Neural cell (in vitro differentiated cells): ENCODE data around the gene RAPGEF5. TPM values are rescaled to one million over a fixed set of nuclear protein-coding genes. Genes with fewer than 3 reads are reported as not detected.

Source experiments
- H2AFZ ChIP-seq: fragments of 200-600, 300-800 bp; sonication (generic), shearing (Covaris generic); 2 replicates; pipeline ENCODE4 v1.6.0; 2014; ENCODE audit warnings: low read depth, mild to moderate bottlenecking, antibody characterized with exemption, low read length, moderate library complexity
- H3F3A ChIP-seq: fragments of 200-600 bp; shearing (Covaris generic); 2 replicates; pipeline ENCODE4 v1.6.1; 2016; ENCODE audit warnings: mild to moderate bottlenecking, moderate library complexity, mixed read lengths, antibody characterized with exemption, low read length; ENCODE audit not compliant: insufficient read depth, poor library complexity, severe bottlenecking
- H3K27ac ChIP-seq: fragments of 200-600, 300-800 bp; sonication (generic), shearing (Covaris generic); 2 replicates; pipeline ENCODE4 v1.5.1; 2014; ENCODE audit warnings: mild to moderate bottlenecking, low read length, moderate library complexity
- H3K27me3 ChIP-seq: fragments of 300-800, 200-600 bp; sonication (generic), shearing (Covaris generic); 2 replicates; pipeline ENCODE4 v1.6.0; 2014; ENCODE audit warnings: mild to moderate bottlenecking, low read depth, low read length, moderate library complexity; ENCODE audit not compliant: insufficient read depth
- H3K36me3 ChIP-seq: fragments of 300-800, 200-600 bp; sonication (generic), shearing (Covaris generic); 2 replicates; pipeline ENCODE4 v1.5.1; 2014; ENCODE audit warnings: mild to moderate bottlenecking, antibody characterized with exemption, low read length, moderate library complexity; ENCODE audit not compliant: insufficient read depth
- H3K4me2 ChIP-seq: fragments of 300-800, 200-600 bp; sonication (generic), shearing (Covaris generic); 2 replicates; pipeline ENCODE4 v1.6.0; 2014; ENCODE audit warnings: mild to moderate bottlenecking, low read length
- H3K4me3 ChIP-seq: fragments of 300-800, 200-600 bp; sonication (generic), shearing (Covaris generic); 2 replicates; pipeline ENCODE4 v1.5.1; 2014; ENCODE audit warnings: mild to moderate bottlenecking, low read length, moderate library complexity
- H3K79me2 ChIP-seq: fragments of 200-600 bp; shearing (Covaris generic); replicated peaks from 2 replicates; pipeline ENCODE4 v1.6.0; 2014; ENCODE audit warnings: mild to moderate bottlenecking, low read length, moderate library complexity; ENCODE audit not compliant: insufficient read depth
- H3K9ac ChIP-seq: fragments of 300-800, 200-600 bp; sonication (generic), shearing (Covaris generic); 2 replicates; pipeline ENCODE4 v1.6.1; 2016; ENCODE audit warnings: mild to moderate bottlenecking, low read length, mixed read lengths
- H3K9me2 ChIP-seq: fragments of 200-600 bp; shearing (Covaris generic); 2 replicates; pipeline ENCODE4 v1.6.1; 2016; ENCODE audit warnings: mild to moderate bottlenecking, low read length, mixed read lengths; ENCODE audit not compliant: insufficient read depth
- H3K9me3 ChIP-seq: fragments of 200-600, 300-800 bp; sonication (generic), shearing (Covaris generic); 2 replicates; pipeline ENCODE4 v1.6.1; 2016; ENCODE audit warnings: mild to moderate bottlenecking, mixed run types, low read length, moderate library complexity, mixed read lengths
- H4K20me1 ChIP-seq: fragments of 200-600 bp; shearing (Covaris generic); 2 replicates; pipeline ENCODE4 v1.6.1; 2016; ENCODE audit warnings: mild to moderate bottlenecking, mixed run types; ENCODE audit not compliant: insufficient read depth
- CTCF ChIP-seq: fragments of 450-650 bp; IDR thresholded peaks from 2 replicates; pipeline ENCODE4 v1.5.1; 2014; ENCODE audit warnings: antibody characterized with exemption, mild to moderate bottlenecking, moderate library complexity; ENCODE audit not compliant: poor library complexity, severe bottlenecking
- EP300 ChIP-seq: fragments of 450-650 bp; conservative IDR thresholded peaks from 2 replicates; pipeline ENCODE4 v1.6.1; 2014; ENCODE audit warnings: antibody characterized with exemption, mild to moderate bottlenecking, moderate library complexity; ENCODE audit not compliant: poor library complexity, severe bottlenecking
- EZH2 ChIP-seq: fragments of 200-600, 300-800 bp; shearing (Covaris generic), sonication (generic); IDR thresholded peaks from 2 replicates; pipeline ENCODE4 v1.6.1; 2014; ENCODE audit warnings: antibody characterized with exemption, low read length, borderline replicate concordance, mild to moderate bottlenecking; ENCODE audit not compliant: insufficient read depth, poor library complexity, severe bottlenecking
- MXI1 ChIP-seq: fragments of 450-650 bp; conservative IDR thresholded peaks from 2 replicates; pipeline ENCODE4 v1.6.1; 2014; ENCODE audit warnings: antibody characterized with exemption, mild to moderate bottlenecking; ENCODE audit not compliant: poor library complexity, severe bottlenecking
- POLR2AphosphoS5 ChIP-seq: IDR thresholded peaks from 2 replicates; pipeline ENCODE4 v1.6.1; 2012
- RAD21 ChIP-seq: fragments of 450-650 bp; conservative IDR thresholded peaks from 2 replicates; pipeline ENCODE4 v1.6.1; 2014; ENCODE audit warnings: antibody characterized with exemption, mild to moderate bottlenecking, moderate library complexity
- REST ChIP-seq: IDR thresholded peaks from 2 replicates; pipeline ENCODE4 v1.6.1; 2012; ENCODE audit warnings: borderline replicate concordance
- SMC3 ChIP-seq: fragments of 450-650 bp; conservative IDR thresholded peaks from 2 replicates; pipeline ENCODE4 v1.6.1; 2014; ENCODE audit warnings: antibody characterized with exemption, mild to moderate bottlenecking, moderate library complexity; ENCODE audit not compliant: poor library complexity
- TAF1 ChIP-seq: IDR thresholded peaks from 2 replicates; pipeline ENCODE4 v1.6.1; 2012; ENCODE audit warnings: low read depth
- polyA plus RNA-seq: library from polyadenylated mRNA; depleted of rRNA; stranded (reverse); fragments of >200 nt; gene quantifications from 2 replicates; pipeline ENCODE4 v1.2.3, GENCODE V29; 2014

The RAPGEF5 gene
- polyA plus RNA-seq, 1 donor from 2014 or later, result 48.0 TPM

- no peak overlapping the region for H3K27ac ChIP-seq
- H3K36me3 ChIP-seq, result peaks cover 41% of the 10 kb centered on the region
- no peaks in the 10 kb centered on the region for H4K20me1 ChIP-seq
- no peak overlapping the region for H3K9ac ChIP-seq
- H2AFZ ChIP-seq, result no peak overlapping the region
- no peaks in the 10 kb centered on the region for H3K9me3 ChIP-seq
- no peaks in the 10 kb centered on the region for H3K79me2 ChIP-seq
- no peaks in the 10 kb centered on the region for H3K27me3 ChIP-seq
- H3K4me2 ChIP-seq, result no peak overlapping the region
- TF ChIP-seq SMC3 (no peak), CTCF (no peak), POLR2AphosphoS5 (no peak), RAD21 (no peak), EP300 (no peak), REST (no peak)
- H3K4me3 ChIP-seq, result no peak overlapping the region
- H3K9me2 ChIP-seq, result peaks cover 3% of the 10 kb centered on the region
- H3F3A ChIP-seq, result no peaks in the 10 kb centered on the region
Measured at GRCh38 chr7:22144950-22145349, 212.0 kb downstream of the RAPGEF5 start.

DNA sequence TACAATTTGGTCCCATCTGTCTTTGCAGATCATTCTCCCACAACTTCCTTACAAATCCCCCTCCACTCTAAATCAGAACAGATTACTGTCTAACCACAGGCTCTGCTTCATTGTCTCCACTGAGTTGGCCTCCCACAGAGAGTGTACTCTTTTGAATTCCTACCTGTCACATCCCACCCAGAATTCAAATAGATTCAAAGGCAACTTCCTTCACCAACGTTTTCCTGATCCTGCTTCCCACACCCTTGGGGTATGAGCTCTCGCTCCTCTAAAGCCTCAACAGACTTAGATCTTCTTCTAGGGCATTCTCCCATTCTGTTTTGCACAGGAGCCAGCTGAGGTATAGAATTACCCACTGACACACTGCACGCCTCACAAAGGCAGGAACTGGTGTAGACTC, 213.5 kb downstream of the RAPGEF5 start:
- no peak overlapping the region for H2AFZ ChIP-seq
- no peaks in the 10 kb centered on the region for H3K9me3 ChIP-seq
- no peak overlapping the region for H3K4me3 ChIP-seq
- no peaks in the 10 kb centered on the region for H3F3A ChIP-seq
- TF ChIP-seq MXI1 (no peak), POLR2AphosphoS5 (no peak), RAD21 (no peak), EZH2 (no peak), EP300 (no peak), TAF1 (no peak), CTCF (no peak), SMC3 (no peak), REST (no peak)
- H3K27me3 ChIP-seq, result no peaks in the 10 kb centered on the region
- H3K4me2 ChIP-seq, result no peak overlapping the region
- H4K20me1 ChIP-seq, result no peaks in the 10 kb centered on the region
- H3K9me2 ChIP-seq, result peaks cover 3% of the 10 kb centered on the region
- no peak overlapping the region for H3K9ac ChIP-seq
- H3K27ac ChIP-seq, result no peak overlapping the region
- peaks cover 40% of the 10 kb centered on the region for H3K36me3 ChIP-seq
- H3K79me2 ChIP-seq, result no peaks in the 10 kb centered on the region
